Mucosa of rectum (tissue), 2 donors: ENCODE measurements around the gene FAHD1.
"Not testable (repeated sequence)": the region's sequence is repeated elsewhere in the genome, so short reads cannot be mapped to it uniquely, and the experiment has no call there.

Experiments used
- H3K27ac ChIP-seq, 2 donors: one replicate each; pipeline ENCODE4 v1.7.0; 2013; ENCODE audit warnings: inconsistent platforms in 2 of 2, low read depth in 2 of 2, low read length in 2 of 2
- H3K27me3 ChIP-seq, 2 donors: one replicate each; pipeline ENCODE4 v1.7.0; 2013; ENCODE audit warnings: low read length in 2 of 2; ENCODE audit not compliant: control insufficient read depth in 2 of 2, insufficient read depth in 2 of 2
- H3K36me3 ChIP-seq, 2 donors: one replicate each; pipeline ENCODE4 v1.7.0; 2013; ENCODE audit warnings: low read length in 2 of 2; ENCODE audit not compliant: control insufficient read depth in 2 of 2, insufficient read depth in 2 of 2
- H3K4me1 ChIP-seq, 2 donors: one replicate each; pipeline ENCODE4 v1.7.0; 2013; ENCODE audit warnings: low read length in 2 of 2, mild to moderate bottlenecking in 1 of 2; ENCODE audit not compliant: control insufficient read depth in 2 of 2, insufficient read depth in 2 of 2
- H3K4me3 ChIP-seq, 2 donors: one replicate each; pipeline ENCODE4 v1.7.0; 2013; ENCODE audit warnings: low read length in 2 of 2
- H3K9ac ChIP-seq, 2 donors: one replicate each; pipeline ENCODE4 v1.7.0; 2013; ENCODE audit warnings: low read length in 2 of 2, low read depth in 1 of 2, mild to moderate bottlenecking in 1 of 2
- H3K9me3 ChIP-seq, 2 donors: one replicate each; pipeline ENCODE4 v1.7.0; 2013; ENCODE audit warnings: low read length in 2 of 2; ENCODE audit not compliant: control insufficient read depth in 2 of 2
- donor health status: healthy.
- donor health status: Normal muscosa, but diverticular disease.

FAHD1 gene

DNA sequence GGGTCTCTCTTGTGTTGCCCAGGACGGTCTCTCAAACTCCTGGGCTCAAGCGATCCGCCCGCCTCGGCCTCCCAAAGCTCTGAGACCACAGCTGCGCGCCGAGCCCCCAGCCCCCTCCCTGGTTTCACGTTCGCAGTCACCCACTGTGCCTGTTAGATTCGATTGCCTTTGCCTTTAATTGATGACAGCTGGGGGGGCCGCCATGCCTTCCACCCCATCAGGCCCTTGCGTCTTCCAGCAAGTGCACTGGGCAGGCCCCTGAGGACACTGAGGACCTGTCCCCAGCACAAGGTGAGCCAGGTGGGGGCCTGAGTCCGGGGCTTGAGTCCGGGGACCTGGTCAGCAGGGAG is 36.8 kb upstream of the FAHD1 start:
- no peaks in the 10 kb centered on the region for H3K9me3 ChIP-seq
- H3K4me1 ChIP-seq, result no peaks in the 10 kb centered on the region
- H3K27me3 ChIP-seq, result no peaks in the 10 kb centered on the region
- H3K9ac ChIP-seq, result no peak overlapping the region
- H3K36me3 ChIP-seq, result peaks cover 0 to 16% of the 10 kb centered on the region in 2 donors
- no peak overlapping the region for H3K27ac ChIP-seq
- no peak overlapping the region for H3K4me3 ChIP-seq

DNA sequence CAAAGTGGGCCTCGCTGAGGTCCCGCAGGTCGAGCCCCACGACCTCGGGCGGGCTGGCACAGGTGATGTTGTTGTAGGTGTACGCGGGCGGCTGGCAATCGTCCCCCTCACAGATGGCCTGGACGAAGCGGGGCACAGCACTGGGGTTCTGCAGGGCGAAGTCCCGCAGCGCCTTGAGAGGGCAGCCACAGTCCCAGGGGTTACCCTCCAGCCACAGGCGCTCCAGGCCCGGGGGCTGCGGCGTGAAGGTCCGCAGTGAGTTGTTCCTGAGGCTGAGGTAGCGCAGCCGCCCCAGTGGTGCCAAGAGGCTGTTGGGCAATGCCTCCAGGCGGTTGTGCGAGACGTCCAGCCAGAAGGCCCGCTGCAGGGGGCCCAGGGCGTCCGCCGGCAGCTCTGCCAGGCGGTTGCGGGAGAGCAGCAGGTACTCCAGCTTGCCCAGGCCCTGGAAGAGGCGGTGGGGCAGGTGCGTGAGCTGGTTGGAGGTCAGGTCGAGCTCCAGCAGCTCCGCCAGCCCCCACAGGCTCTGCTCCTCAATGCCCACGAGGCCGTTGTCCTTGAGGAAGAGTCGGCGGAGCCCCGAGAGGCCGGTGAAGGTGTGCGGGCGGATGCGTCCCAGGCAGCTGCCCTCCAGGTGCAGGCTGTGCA is 36.3 kb upstream of the FAHD1 start:
- no peak overlapping the region for H3K27ac ChIP-seq
- no peak overlapping the region for H3K4me3 ChIP-seq
- no peak overlapping the region for H3K9ac ChIP-seq
- no peaks in the 10 kb centered on the region for H3K4me1 ChIP-seq
- H3K36me3 ChIP-seq, result peaks cover 0 to 16% of the 10 kb centered on the region in 2 donors
- H3K27me3 ChIP-seq, result no peaks in the 10 kb centered on the region
- no peaks in the 10 kb centered on the region for H3K9me3 ChIP-seq

DNA sequence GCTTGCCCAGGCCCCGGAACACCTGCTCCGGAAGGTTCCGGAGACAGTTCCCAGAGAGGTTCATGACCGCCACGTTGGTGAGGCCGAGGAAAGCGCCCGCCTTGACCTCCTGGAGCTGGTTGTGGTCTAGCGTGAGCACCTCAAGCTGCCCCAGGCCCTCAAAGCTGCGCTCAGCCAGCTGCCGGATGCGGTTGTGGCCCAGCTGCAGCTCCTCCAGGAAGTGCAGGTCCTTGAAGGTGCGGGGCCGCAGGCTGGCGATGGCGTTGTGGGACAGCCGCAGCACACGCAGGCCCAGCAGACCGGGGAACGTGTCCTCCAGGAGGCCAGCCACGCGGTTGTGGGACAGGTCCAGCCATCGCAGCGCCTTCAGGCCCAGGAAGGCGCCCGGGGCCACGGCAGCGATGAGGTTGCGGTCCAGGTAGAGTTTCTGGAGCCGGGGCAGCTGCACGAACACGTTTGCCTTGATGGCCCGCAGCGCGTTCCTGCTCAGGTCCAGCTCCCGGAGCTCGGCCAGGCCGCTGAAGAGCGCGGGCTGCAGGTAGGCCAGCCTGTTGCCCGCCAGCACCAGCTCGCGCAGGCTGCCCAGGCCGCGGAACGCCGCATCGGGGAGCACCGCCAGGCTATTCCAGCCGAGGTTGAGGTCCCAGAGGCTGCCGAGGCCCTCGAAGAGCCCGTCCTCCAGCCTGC is 35.6 kb upstream of the FAHD1 start:
- no peaks in the 10 kb centered on the region for H3K27me3 ChIP-seq
- no peaks in the 10 kb centered on the region for H3K4me1 ChIP-seq
- H3K9me3 ChIP-seq, result no peaks in the 10 kb centered on the region
- no peak overlapping the region for H3K4me3 ChIP-seq
- H3K9ac ChIP-seq, result no peak overlapping the region
- no peak overlapping the region for H3K27ac ChIP-seq
- H3K36me3 ChIP-seq, result peaks cover 0 to 14% of the 10 kb centered on the region in 2 donors

DNA sequence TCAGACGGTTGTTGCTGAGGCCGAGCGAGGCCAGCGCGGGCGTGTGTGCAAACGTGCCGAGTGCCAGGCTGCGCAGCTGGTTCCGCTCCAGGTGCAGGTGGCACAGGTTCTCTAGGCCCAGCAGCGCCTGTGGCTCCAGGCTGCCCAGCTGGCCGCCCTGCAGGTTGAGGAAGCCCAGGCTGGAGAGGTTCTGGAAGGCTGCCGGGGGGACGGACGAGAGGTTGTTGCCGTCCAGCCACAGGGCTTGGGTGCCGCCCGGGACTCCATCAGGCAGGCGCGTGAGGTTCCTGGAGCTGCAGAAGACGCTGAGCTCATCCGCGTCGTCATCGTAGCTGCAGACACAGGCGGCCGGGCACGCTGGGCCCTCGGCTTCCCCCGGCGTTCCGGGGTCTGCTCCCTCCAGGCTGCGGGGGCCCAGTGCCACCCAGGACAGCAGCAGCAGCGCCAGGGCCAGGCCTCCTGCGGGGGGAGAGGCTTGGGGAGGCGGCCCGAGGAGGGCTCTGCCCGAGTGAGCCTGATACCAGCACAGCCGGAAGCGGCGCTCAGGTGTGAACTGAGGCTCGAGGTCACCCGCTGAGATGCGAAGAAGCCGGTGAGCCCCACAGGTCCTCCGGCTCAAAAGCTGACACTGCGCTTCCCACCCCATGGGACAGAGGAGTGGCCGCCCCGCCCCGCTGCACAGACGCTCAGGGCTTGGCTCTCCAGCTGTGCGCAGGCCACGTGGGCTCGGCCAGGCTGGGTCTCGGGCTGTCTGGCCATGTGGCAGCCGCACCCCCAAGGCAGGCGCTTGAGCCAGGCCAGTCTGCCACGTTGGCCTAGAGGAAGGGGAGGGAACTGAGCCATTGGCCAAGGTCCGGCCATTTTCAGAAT is 34.8 kb upstream of the FAHD1 start:
- no peaks in the 10 kb centered on the region for H3K9me3 ChIP-seq
- peaks cover 0 to 11% of the 10 kb centered on the region in 2 donors for H3K36me3 ChIP-seq
- no peaks in the 10 kb centered on the region for H3K27me3 ChIP-seq
- H3K9ac ChIP-seq, result no peak overlapping the region
- no peak overlapping the region for H3K4me3 ChIP-seq
- no peaks in the 10 kb centered on the region for H3K4me1 ChIP-seq
- no peak overlapping the region for H3K27ac ChIP-seq

DNA sequence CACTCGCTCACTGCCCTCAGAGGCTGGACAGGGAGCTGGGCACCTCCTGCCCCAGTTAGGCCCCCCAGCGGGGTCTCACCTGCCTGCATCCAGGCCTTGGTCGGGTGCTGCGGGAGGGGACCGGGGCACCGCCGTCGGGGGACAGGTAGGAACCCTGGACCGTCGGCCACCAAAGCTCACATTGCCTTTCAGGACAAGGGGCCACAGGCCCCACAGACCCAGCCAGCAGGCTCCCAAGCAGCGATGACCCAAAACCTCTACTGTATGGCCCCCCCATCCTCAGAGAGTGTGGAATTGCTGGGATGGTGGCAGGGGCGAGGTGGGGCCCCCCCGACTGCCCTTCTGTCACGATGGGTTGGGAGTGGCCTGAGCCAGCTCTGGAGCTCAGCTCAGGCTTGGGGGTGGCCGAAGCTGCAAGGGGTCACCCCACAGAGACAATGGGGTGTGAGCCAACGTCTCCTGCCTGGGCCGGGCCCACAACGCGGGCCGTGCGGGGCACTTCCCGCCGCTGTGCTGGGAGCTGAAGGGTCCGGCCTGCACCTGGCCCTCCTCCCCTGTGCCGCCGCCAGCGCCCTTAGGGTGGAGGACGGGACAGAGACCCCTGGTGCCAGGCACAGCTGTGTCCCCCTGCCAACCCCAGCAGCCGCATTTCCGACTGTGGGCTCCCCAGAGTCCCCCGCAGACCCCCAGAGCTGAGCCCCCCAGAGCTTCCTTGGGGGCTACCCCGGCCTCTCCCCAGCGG is 34.0 kb upstream of the FAHD1 start:
- peaks cover 0 to 9% of the 10 kb centered on the region in 2 donors for H3K36me3 ChIP-seq
- no peaks in the 10 kb centered on the region for H3K27me3 ChIP-seq
- no peaks in the 10 kb centered on the region for H3K4me1 ChIP-seq
- H3K9me3 ChIP-seq, result no peaks in the 10 kb centered on the region
- H3K9ac ChIP-seq, result no peak overlapping the region
- H3K4me3 ChIP-seq, result no peak overlapping the region
- H3K27ac ChIP-seq, result no peak overlapping the region

DNA sequence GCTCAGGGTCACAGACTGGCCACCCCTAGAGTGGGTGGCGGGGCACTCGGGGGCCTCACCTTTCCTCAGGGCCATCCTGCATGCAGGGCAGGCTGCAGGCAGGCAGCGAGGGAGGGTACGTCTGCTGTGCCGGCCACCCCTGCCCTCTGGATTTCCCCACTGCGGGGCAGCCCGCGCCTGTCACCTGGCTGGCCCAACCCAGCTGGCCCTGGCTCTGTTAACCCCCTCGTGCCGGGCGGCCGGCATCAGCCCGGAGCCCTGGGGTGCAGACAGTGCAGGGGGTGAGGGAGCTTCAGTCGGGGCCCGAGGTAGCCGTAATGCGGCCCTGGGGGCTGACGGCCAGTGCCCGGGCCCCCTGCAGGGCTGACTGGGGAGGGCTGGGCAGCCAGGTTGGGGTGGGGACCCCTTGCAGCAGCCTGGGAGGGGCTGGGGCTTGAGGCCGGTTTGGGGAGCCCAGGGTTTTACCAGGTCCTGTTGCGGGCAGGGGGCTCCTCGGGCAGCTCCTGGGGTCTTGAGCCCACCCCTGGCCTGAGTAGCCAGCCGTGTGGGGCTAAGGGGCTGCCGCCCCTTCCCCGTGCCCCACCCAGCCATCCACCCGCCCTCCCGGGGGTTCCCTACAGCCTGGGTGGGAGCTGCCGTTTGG is 33.3 kb upstream of the FAHD1 start, which contains the start of gene IGFALS:
IGFALS (minus strand) TSS at position 128 of the 643 bp plus-strand sequence; CDS start at position 75, 53 bp downstream.
- Histone ChIP-seq H3K9ac (no peak within 1 kb of the TSS), H3K4me3 (no peak within 1 kb of the TSS), H3K36me3 (peaks cover 0 to 5% of the 10 kb centered on the region in 2 donors), H3K27ac (no peak within 1 kb of the TSS), H3K27me3 (no peaks in the 10 kb centered on the region), H3K9me3 (no peaks in the 10 kb centered on the region), H3K4me1 (no peaks in the 10 kb centered on the region)

DNA sequence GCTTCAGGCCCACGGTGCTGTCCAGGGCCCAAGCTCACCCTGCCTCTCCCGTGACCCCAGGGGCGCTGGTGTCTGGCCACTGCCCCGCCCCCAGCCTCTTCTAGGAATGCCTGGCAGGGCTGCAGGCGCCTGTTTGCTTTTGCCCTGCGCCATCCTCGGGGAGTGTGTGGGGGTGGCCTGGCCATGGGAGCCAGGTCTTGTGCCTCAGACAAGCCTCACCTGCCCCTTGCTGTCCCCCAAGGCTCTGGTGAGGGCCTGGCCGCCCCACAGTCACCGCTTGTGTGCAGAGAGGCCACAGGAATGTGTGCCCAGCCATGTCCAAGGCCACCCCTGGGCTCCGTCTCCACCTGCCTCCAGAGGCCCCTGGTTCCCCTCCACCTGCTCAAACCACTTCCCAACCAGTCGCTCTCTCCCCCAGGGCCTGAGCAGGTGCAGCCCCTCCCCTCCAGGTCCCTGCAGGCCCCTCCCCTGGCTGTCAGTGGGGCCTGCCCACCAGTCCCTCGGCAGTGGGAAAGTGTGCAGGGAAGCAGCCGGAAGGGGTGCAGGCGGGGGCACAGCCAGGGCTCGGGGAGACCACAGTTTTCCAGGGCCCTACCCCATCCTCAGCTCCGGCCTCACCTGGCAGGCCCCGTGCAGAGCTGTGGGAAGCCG is 32.7 kb upstream of the FAHD1 start:
- Histone ChIP-seq H3K27ac (no peak overlapping the region), H3K4me1 (no peaks in the 10 kb centered on the region), H3K36me3 (no peaks in the 10 kb centered on the region), H3K4me3 (no peak overlapping the region), H3K9me3 (no peaks in the 10 kb centered on the region), H3K27me3 (no peaks in the 10 kb centered on the region), H3K9ac (no peak overlapping the region)

DNA sequence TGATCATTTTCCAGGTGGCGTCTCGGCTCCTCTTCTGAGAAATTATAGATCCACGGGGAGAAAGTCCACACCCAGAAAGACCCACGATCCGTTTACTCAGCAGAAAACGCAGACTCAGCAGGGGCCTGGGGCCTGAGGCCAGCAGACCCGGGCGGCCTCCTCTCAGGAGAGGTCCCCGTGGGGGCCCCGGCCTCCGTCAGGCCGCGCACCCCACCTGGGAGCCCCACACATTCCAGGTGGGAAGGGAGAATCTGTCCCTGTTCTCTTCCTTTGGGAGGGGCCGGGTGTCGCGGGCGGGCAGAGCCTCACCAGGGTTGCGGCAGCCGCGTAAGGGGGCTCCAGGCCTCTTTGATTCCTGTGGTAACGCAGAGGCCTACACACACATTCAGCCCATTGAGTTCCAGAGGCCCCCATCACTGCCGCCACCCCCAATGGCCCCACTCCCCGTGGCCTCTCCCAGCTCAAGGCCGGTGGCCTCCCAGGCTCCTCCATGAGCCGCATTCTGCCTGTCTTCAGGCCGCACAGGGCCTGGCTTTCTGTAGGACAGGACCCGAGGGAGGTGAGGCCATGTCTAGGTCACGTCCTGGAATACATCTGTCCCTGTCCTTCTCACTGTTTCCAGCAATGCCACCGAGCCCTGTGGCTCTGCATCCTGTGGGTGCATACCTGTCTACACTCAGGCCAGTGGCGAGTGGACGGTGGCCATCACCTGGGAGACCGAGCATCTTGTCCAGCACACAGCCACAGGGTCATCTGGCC is 31.9 kb upstream of the FAHD1 start:
- H3K27ac ChIP-seq, result no peak overlapping the region
- H3K9ac ChIP-seq, result no peak overlapping the region
- H3K36me3 ChIP-seq, result no peaks in the 10 kb centered on the region
- no peaks in the 10 kb centered on the region for H3K4me1 ChIP-seq
- H3K4me3 ChIP-seq, result no peak overlapping the region
- no peaks in the 10 kb centered on the region for H3K27me3 ChIP-seq
- H3K9me3 ChIP-seq, result no peaks in the 10 kb centered on the region

DNA sequence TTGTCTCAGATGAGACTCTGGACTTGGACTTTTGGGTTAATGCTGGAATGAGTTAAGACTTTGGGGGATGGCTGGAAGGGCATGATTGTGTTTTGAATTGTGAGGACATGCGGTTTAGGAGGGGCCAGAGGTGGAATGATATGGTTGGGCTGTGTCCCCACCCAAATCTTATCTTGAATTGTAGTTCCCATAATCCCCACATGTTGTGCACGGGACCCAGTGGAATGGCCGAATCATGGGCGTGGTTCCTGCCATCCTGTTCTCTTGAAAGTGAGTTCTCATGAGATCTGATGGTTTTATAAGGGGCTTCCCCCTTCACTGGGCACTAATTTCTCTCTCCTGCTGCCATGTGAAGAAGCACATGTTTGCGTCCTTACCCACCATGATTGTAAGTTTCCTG is 27.7 kb upstream of the FAHD1 start:
- not testable (repeated sequence) for H3K4me1 ChIP-seq

More for the DNA sequence above, 27.7 kb upstream of the FAHD1 start:
- H3K36me3 ChIP-seq, H3K9me3 ChIP-seq, H3K27me3 ChIP-seq, H3K9ac ChIP-seq, H3K4me3 ChIP-seq, H3K27ac ChIP-seq: not testable (repeated sequence)
